Lower lobe of right lung (tissue), 2 donors: ENCODE data around the gene ATP1A3. TPM values are rescaled to one million over a fixed set of nuclear protein-coding genes. Genes with fewer than 3 reads are reported as not detected.

ENCODE experiments used
- ATAC-seq, 2 donors: fragments of 200-7000 bp; cut with Tn5 transposase; one replicate each; pipeline ENCODE4 v1.9.1; 2020 to 2022; ENCODE audit warnings: mild to moderate bottlenecking in 2 of 2, moderate library complexity in 2 of 2
- DNase-seq: peaks from one replicate; pipeline ENCODE4 v3.0.0-alpha.2; 2020
- H3K27ac ChIP-seq: fragments of 200-600 bp; one replicate; pipeline ENCODE4 v1.8.0; 2022
- H3K27me3 ChIP-seq: fragments of 200-600 bp; one replicate; pipeline ENCODE4 v1.8.0; 2022; ENCODE audit warnings: low read depth
- H3K36me3 ChIP-seq: fragments of 200-600 bp; one replicate; pipeline ENCODE4 v1.8.0; 2022; ENCODE audit warnings: mild to moderate bottlenecking
- H3K4me1 ChIP-seq: fragments of 200-600 bp; one replicate; pipeline ENCODE4 v1.8.0; 2022
- H3K4me3 ChIP-seq: fragments of 200-600 bp; one replicate; pipeline ENCODE4 v1.8.0; 2022; ENCODE audit warnings: mild to moderate bottlenecking
- H3K9me3 ChIP-seq: fragments of 200-600 bp; one replicate; pipeline ENCODE4 v1.8.0; 2022
- intact Hi-C: fragments of 100-400 bp; cut with DNase I; formaldehyde crosslinking; loops from one replicate; pipeline ENCODE4 v1.11.0; 2022
- total RNA-seq: library from RNA; stranded (reverse); fragmentation: NEBNext Ultra II Directional; extraction: Animal tissue kit (Norgen Biotek cat#: 25700); gene quantifications from one replicate; pipeline ENCODE4 v1.2.1, GENCODE V29; 2021
- TF ChIP-seq, protein P1 (sequence below): fragments of 200-600 bp; IDR thresholded peaks from one replicate; pipeline ENCODE4 v1.8.0; 2022; ENCODE audit warnings: antibody characterized with exemption, mild to moderate bottlenecking
- donor health status: DM: no; HTN: yes; CAD: no; lungs with severe emphysema.

The ATP1A3 gene
- total RNA-seq, 1 donor from 2014 or later = 0.97 TPM

DNA sequence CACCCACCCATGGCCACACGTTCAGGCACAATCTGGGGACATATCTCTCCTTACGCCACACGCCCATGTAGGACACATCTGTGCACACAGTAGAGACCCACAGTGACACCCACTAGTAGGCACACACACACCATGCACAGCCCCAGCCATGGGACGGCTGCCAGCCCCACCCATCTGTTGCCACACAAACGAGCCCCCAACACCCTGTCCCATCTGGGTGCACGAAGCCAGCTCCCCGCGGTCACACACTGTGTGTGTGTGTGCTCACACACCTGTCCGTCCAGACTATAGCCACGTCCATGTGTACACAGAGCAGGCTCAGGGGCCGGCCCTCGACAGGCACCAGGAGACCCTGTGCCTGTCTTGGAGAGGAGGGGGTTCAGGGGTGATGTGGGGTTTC lies 76.4 kb downstream of the ATP1A3 start:
- H3K27ac ChIP-seq = no peak overlapping the region
- no peak for ATAC-seq
- no peaks in the 10 kb centered on the region for H3K36me3 ChIP-seq
- H3K4me3 ChIP-seq = no peak overlapping the region
- H3K27me3 ChIP-seq = peaks cover 72% of the 10 kb centered on the region
- H3K4me1 ChIP-seq = no peaks in the 10 kb centered on the region
- intact Hi-C loops = no loop called here
- TF ChIP-seq, protein P1, sequence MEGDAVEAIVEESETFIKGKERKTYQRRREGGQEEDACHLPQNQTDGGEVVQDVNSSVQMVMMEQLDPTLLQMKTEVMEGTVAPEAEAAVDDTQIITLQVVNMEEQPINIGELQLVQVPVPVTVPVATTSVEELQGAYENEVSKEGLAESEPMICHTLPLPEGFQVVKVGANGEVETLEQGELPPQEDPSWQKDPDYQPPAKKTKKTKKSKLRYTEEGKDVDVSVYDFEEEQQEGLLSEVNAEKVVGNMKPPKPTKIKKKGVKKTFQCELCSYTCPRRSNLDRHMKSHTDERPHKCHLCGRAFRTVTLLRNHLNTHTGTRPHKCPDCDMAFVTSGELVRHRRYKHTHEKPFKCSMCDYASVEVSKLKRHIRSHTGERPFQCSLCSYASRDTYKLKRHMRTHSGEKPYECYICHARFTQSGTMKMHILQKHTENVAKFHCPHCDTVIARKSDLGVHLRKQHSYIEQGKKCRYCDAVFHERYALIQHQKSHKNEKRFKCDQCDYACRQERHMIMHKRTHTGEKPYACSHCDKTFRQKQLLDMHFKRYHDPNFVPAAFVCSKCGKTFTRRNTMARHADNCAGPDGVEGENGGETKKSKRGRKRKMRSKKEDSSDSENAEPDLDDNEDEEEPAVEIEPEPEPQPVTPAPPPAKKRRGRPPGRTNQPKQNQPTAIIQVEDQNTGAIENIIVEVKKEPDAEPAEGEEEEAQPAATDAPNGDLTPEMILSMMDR = no peak
- peak; percentile 34 for DNase-seq
- H3K9me3 ChIP-seq = no peaks in the 10 kb centered on the region

Other genes with a start within 250 kb of the ATP1A3 start
- 369 TPM for gene CEACAM6, start 238.7 kb downstream of the ATP1A3 start, total RNA-seq
- gene CEACAM3, start 197.6 kb downstream of the ATP1A3 start, total RNA-seq = 4.3 TPM
- gene LYPD4, start 149.5 kb downstream of the ATP1A3 start, total RNA-seq = not detected
- gene DMRTC2, start 149.2 kb downstream of the ATP1A3 start, total RNA-seq = not detected
- gene RPS19, start 134.0 kb downstream of the ATP1A3 start, total RNA-seq = 1,736 TPM
- 1.2 TPM for gene CD79A, start 117.0 kb downstream of the ATP1A3 start, total RNA-seq
- gene ARHGEF1, start 111.0 kb downstream of the ATP1A3 start, total RNA-seq = 206 TPM
- 0.41 TPM for gene ERFL, start 65.8 kb downstream of the ATP1A3 start, total RNA-seq
- gene RABAC1, start 34.9 kb downstream of the ATP1A3 start, total RNA-seq = 132 TPM
- 0.41 TPM for gene GRIK5, start 76.0 kb upstream of the ATP1A3 start, total RNA-seq
- gene ZNF574, start 81.9 kb upstream of the ATP1A3 start, total RNA-seq = 11.8 TPM
- 6.1 TPM for gene POU2F2, start 138.2 kb upstream of the ATP1A3 start, total RNA-seq
- gene DEDD2, start 223.4 kb upstream of the ATP1A3 start, total RNA-seq = 35.6 TPM
- gene ZNF526, start 226.1 kb upstream of the ATP1A3 start, total RNA-seq = 11.7 TPM
- gene GSK3A, start 248.4 kb upstream of the ATP1A3 start, total RNA-seq = 39.8 TPM